Hepatic stellate cell (primary cell): ENCODE measurements around the gene SLC6A8.

Source experiments
- DNase-seq: peaks from one replicate; pipeline ENCODE4 v3.0.0; 2011; ENCODE audit warnings: low spot score

The SLC6A8 gene

DNA sequence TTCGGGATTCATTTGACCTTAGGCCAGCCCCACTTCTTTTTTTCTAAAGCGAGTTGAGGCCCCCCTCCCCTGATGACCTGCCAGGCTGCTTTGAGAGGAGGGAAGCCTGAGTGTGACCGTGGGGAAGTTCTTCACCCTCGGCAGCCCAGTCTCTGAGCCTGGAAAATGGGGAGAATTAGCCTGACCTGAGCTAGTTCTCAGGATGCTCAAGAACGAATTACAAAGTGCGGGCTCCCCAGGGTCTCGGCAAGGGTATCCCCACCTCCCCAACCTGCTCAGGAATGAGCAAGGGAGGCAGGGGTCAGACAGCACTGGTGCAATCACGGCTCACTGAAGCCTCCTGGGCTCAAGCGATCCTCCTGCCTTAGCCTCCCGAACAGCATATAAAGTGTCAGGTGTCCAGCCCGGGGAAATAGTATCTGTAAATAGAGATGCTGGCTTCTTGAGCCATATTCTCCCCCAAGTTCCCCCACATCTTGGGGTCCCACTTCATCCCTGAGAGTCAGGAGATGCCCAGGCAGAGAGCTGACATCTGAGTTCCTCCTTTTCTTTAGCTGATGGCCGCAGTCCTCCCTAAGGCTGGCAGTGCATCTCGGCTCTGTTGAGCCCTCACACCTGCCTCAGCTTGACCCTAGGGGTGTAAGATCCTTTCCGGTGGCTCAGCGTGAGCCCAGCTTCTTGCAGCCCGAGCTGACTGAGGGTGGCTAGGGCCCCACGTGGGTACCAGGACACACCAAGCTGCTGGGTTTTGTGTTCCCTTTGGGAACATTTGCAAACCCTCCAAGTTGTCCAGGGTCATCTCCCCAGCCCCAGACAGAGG is 39.2 kb upstream of the SLC6A8 start:
- DNase-seq: no peak

GRCh38 chrX:153649178-153649914 is 38.4 kb upstream of the SLC6A8 start:
- peak; percentile 44 for DNase-seq

GRCh38 chrX:153649915-153650782 is 37.6 kb upstream of the SLC6A8 start:
- DNase-seq: no peak

GRCh38 chrX:153650959-153651358 is 36.8 kb upstream of the SLC6A8 start:
- DNase-seq: no peak

DNA sequence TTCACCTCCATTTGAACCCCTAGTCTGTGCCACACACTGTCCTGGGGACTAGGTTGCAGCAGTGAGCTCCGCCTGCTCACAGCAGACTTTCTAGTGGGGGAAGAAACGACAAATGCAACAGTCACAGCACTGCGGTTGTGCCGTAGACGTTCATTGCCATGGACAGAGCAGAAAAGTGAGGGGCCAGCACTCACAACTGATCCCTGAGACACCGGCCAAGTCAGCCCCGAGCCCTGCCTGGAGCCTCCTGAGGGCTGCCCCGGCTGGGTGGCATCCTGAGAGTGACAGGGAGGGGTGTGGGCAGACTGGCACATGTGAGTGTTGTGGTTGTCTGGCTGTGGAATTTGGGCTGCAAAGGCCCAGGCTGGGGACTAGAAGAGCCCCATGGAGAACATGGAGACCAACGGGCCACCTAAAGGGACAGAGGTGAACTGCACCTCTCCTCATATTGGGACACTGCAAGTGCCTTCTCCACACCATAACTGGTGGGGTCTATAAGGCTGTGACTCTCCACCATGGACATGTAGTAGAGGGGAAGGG is 36.1 kb upstream of the SLC6A8 start:
- DNase-seq: no peak

GRCh38 chrX:153653556-153653955 is 34.2 kb upstream of the SLC6A8 start:
- no peak for DNase-seq

GRCh38 chrX:153657161-153657560 is 30.6 kb upstream of the SLC6A8 start:
- no peak for DNase-seq

GRCh38 chrX:153659268-153659667 is 28.5 kb upstream of the SLC6A8 start:
- no peak for DNase-seq

DNA sequence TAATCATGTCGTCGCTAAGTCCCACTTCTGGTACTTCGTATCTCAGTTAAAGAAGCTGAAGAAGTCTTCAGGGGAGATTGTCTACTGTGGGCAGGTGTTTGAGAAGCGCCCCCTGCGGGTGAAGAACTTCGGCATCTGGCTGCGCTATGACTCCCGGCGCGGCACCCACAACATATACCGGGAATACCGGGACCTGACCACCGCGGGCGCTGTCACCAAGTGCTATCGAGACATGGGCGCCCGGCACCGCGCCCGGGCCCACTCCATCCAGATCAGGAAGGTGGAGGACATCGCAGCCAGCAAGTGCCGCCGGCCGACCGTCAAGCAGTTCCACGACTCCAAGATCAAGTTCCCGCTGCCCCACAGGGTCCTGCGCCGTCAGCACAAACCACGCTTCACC is 25.5 kb upstream of the SLC6A8 start:
- no peak for DNase-seq

DNA sequence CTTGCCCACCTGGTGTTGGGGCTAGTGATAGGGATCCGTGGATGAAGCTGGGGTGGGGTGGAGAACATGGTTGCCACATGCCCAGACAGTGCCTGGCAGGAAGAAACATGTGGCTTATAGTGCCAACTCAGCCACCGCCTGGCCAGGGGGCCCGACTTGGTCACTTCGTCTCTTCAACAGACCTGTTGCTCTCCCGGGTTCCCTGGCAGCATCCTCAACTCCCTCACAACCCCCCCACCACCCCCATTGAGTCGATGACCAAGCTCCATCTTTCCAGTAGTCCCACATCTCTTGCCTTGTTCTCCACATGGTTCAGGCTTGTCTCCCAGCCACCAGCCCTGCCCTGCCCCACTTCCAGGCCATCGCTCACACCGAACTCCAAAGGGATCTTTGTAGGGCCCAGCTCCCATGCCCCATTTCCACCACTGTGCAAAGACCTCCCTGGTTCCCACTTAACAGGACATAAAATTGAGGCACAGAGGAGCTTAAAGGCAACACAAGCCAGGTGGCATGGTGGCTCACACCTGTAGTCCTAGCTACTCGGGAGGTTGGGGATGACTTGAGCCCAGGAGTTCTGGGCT is 21.9 kb upstream of the SLC6A8 start:
- no peak for DNase-seq

GRCh38 chrX:153667281-153667955 is 20.3 kb upstream of the SLC6A8 start:
- no peak for DNase-seq

DNA sequence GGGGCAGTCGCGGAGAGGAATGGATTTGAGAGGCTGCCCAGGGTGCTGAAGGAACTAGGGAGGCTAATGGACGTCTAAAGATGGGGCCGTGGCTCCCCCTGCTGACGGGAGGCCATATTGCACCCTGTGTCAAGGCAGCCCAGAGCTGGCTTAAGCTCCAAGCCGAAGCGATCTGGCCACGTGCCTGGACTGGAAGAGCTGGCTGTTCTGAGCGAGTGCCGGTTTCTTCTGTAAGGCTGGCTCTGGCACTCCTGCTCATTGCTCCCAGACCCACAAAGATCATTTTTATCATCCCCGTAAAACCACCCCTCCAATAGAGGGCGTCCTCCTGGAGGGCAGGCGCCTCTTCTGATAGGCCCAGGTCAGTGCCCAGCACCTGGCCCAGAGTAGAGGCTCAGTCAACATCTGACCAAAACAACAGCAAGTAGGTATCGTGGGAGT is 19.8 kb upstream of the SLC6A8 start:
- DNase-seq: peak; percentile 83

DNA sequence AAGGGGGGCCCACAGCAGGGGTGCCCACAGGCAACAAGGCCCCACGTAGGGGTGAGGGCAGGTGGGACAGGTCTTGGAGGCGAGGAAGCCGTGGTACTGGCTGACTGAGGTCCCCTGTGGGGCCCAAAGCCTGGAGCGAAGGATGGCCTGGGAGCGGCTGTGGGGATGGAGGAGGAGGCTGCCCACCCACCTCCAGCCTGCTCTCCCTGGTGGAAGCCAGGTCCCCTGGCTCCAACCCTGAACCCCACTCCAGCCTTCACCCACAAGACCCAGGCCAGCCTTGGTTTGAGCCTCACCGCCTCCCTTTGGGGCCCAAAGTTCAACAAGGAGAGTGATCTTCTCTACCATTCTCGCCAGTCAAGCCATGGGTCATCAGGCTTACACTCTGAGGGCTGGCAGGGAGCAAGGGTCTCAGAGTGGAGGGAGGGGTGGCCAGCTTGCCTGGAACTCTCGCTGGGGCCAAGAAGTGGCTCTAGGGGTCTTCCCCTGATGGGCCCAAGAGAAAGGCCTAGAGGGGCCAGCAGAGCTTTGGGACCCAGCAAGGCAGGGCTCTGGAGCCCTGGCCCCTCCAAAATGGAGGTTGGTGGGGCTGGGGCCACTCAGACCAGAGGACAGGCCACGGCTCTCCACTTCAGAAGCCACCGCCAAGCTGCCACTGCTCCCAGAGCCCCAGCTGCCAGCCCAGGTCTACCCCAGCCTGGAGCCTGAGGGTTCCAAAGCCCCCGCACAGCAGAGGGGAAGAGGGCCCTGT is 19.1 kb upstream of the SLC6A8 start:
- DNase-seq: no peak

- DNase-seq: peak; percentile 53
These were observed 18.4 kb upstream of the SLC6A8 start for GRCh38 chrX:153669174-153669890.

GRCh38 chrX:153669901-153670731 is 17.6 kb upstream of the SLC6A8 start:
- no peak for DNase-seq

DNA sequence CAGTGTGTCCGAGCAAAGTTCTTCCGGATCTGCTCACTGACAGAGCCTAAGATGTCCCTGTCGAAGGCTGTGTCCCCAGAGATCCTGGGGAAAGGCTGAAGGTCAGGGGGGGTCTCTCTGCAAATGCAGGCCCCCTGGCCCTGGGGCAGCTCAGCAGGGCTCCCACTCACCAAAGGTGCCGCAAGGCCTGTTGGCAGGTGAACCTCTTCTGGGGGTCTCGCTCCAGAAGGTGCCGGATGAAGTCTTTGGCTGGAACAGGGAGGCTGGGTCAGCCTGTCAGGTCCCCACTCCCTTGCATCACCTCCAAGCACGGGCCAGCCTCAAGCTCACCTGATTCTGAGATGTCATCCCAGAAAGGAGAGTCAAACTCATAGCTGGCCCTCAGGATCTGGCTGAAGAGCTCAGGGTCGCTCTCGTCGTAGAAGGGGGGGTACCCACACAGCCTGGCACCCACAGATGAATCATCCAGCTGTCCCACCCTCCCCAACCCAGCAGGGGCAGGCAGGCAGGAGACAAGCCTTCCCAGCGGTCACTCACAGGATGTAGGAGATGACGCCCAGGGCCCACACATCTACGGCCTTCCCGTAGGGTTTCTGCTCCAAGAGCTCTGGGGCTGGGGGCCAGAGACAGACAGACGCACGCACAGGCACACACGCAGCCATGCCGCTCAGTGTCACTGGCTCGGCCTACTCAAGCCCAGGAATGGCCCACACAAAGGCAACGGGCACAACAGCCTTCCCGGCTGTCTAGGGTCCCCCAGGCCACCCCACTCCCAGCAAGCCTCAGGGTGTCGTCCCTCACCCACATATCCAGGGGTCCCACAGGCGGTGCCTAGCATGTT is 16.8 kb upstream of the SLC6A8 start:
- DNase-seq: no peak

GRCh38 chrX:153671589-153672530 is 15.9 kb upstream of the SLC6A8 start:
- no peak for DNase-seq
